Activated T-cell treated with anti-CD3 and anti-CD28 coated beads, Interleukin-2, amount 50 U/mL, for 72 hours (primary cell): Measurements from ENCODE around the gene PLCZ1. TPM values are rescaled to one million over a fixed set of nuclear protein-coding genes. Genes with fewer than 3 reads are reported as not detected.

Source experiments
- ATAC-seq, 2 donors: fragments of 150-1000 bp; cut with Tn5 transposase; replicated peaks in 1 of 2; 2 replicates each; pipeline ENCODE4 v1.10.0; 2021; ENCODE audit warnings: moderate library complexity in 2 of 2, mild to moderate bottlenecking in 1 of 2
- DNase-seq, 2 donors: peaks; one replicate each; pipeline ENCODE4 v3.0.0; 2021 to 2022; ENCODE audit warnings: mixed read lengths in 1 of 2
- H3K27ac Mint-ChIP-seq: one replicate; pipeline ENCODE4 v1.8.0; 2022; ENCODE audit warnings: mild to moderate bottlenecking, moderate library complexity, mixed read lengths
- H3K27me3 Mint-ChIP-seq: one replicate; pipeline ENCODE4 v1.8.0; 2022; ENCODE audit warnings: low read depth, mixed read lengths
- H3K36me3 Mint-ChIP-seq, 2 donors: one replicate each; pipeline ENCODE4 v1.8.0; 2022; ENCODE audit warnings: mixed read lengths in 2 of 2, mild to moderate bottlenecking in 1 of 2; ENCODE audit not compliant: insufficient read depth in 2 of 2
- H3K4me1 Mint-ChIP-seq: one replicate; pipeline ENCODE4 v1.8.0; 2022; ENCODE audit warnings: low read depth, mixed read lengths
- H3K4me3 Mint-ChIP-seq, 2 donors: one replicate each; pipeline ENCODE4 v1.8.0; 2022; ENCODE audit warnings: mild to moderate bottlenecking in 2 of 2, mixed read lengths in 2 of 2, moderate library complexity in 2 of 2
- H3K9me3 Mint-ChIP-seq, 2 donors: one replicate each; pipeline ENCODE4 v1.8.0; 2022; ENCODE audit warnings: mixed read lengths in 2 of 2
- total RNA-seq, 2 donors: library from RNA; stranded (reverse); gene quantifications; one replicate each; pipeline ENCODE4 v1.2.3, GENCODE V29; 2022

PLCZ1 gene
- total RNA-seq, 2 donors from 2014 or later: not detected

DNA sequence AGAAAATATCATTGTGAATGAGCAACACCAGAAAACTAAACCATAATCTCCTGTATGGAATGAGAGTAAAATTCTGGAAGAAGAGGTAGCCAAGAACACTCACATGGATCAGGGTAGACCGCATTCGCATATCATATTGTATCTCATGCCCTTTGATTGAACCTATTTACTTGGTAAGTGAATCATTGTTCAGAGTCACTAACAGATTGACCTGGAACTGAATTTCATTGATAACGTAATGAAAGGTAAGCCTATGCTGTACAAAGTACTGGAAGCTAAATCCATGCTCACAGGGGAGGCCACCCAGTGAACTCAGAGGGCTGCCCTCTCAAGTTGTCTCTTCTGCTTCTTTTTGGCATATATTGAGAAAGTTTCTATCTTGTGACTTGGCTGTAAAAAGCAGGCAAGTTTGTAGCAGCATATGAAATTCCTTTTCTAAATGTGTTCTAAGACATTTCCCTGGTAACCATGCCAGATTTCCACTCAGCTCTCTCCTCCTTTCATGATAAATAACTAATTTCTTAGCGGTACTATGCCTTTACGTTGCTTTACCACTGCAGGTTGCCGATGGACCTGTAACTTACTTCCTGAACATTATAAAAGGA is 91.4 kb downstream of the PLCZ1 start:
- no peaks in the 10 kb centered on the region for H3K27me3 Mint-ChIP-seq
- no peaks in the 10 kb centered on the region for H3K36me3 Mint-ChIP-seq
- no peak overlapping the region for H3K4me3 Mint-ChIP-seq
- H3K4me1 Mint-ChIP-seq: no peaks in the 10 kb centered on the region
- no peak for DNase-seq
- no peak for ATAC-seq
- no peak overlapping the region for H3K27ac Mint-ChIP-seq
- peaks cover 6 to 11% of the 10 kb centered on the region in 2 donors for H3K9me3 Mint-ChIP-seq

GRCh38 chr12:18644564-18644963 is 93.2 kb downstream of the PLCZ1 start:
- Mint-ChIP-seq H3K4me1 (no peaks in the 10 kb centered on the region), H3K36me3 (no peaks in the 10 kb centered on the region), H3K9me3 (peaks cover 0 to 6% of the 10 kb centered on the region in 2 donors), H3K4me3 (no peak overlapping the region), H3K27me3 (no peaks in the 10 kb centered on the region), H3K27ac (no peak overlapping the region)
- no peak for ATAC-seq
- no peak for DNase-seq

- H3K4me1 Mint-ChIP-seq: no peaks in the 10 kb centered on the region
- DNase-seq (no peak), ATAC-seq (no peak)
- H3K4me3 Mint-ChIP-seq: no peak overlapping the region
- H3K27me3 Mint-ChIP-seq: no peaks in the 10 kb centered on the region
- no peaks in the 10 kb centered on the region for H3K36me3 Mint-ChIP-seq
- no peak overlapping the region for H3K27ac Mint-ChIP-seq
- H3K9me3 Mint-ChIP-seq: peaks cover 0 to 4% of the 10 kb centered on the region in 2 donors
Observed at GRCh38 chr12:18643681-18644080, 94.1 kb downstream of the PLCZ1 start.

- Mint-ChIP-seq H3K27me3 (no peaks in the 10 kb centered on the region), H3K4me1 (no peaks in the 10 kb centered on the region), H3K36me3 (no peaks in the 10 kb centered on the region), H3K27ac (no peak overlapping the region), H3K4me3 (no peak overlapping the region), H3K9me3 (peaks cover 0 to 7% of the 10 kb centered on the region in 2 donors)
- ATAC-seq: no peak
- no peak for DNase-seq
Observed at GRCh38 chr12:18640321-18640955, 97.4 kb downstream of the PLCZ1 start.

DNA sequence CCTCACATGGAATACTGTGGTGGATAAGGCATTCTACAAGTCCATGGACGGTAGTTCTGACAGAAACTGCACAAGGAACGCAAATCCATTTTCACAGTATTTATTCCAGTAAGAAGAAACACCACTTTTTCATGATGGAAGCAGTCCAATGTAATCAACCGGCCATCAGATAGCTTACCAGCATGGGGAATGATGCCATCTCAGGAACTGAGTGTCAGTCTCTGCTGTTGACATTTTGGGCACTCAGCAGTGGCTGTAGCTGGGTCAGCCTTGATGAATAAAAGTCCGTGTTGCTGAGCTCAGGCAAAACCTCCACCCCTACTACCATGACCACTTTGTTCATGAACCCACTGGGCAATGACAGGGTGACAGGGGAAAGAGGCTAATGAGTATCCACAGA is 103.4 kb downstream of the PLCZ1 start:
- H3K9me3 Mint-ChIP-seq: peaks cover 3 to 6% of the 10 kb centered on the region in 2 donors
- H3K36me3 Mint-ChIP-seq: no peaks in the 10 kb centered on the region
- no peak overlapping the region for H3K4me3 Mint-ChIP-seq
- H3K27me3 Mint-ChIP-seq: no peaks in the 10 kb centered on the region
- ATAC-seq: no peak
- no peak overlapping the region for H3K27ac Mint-ChIP-seq
- no peak for DNase-seq
- H3K4me1 Mint-ChIP-seq: no peaks in the 10 kb centered on the region

Other genes starting within 250 kb of the PLCZ1 start
- not detected for gene CAPZA3, start 107 bp upstream of the PLCZ1 start, total RNA-seq